CD4-positive, alpha-beta T cell treated with Interleukin-6 for 4 hours (primary cell): ENCODE data around the gene GFOD1.

Source experiments
- DNase-seq: peaks from one replicate; pipeline ENCODE4 v3.0.0-alpha.2; 2020; ENCODE audit warnings: mixed read lengths

Gene GFOD1

GRCh38 chr6:13484827-13485226, 2.6 kb downstream of the GFOD1 start:
- no peak for DNase-seq

- no peak for DNase-seq
These were observed 3.2 kb downstream of the GFOD1 start for GRCh38 chr6:13484138-13484708.

GRCh38 chr6:13480631-13481501, 6.5 kb downstream of the GFOD1 start:
- no peak for DNase-seq

DNA sequence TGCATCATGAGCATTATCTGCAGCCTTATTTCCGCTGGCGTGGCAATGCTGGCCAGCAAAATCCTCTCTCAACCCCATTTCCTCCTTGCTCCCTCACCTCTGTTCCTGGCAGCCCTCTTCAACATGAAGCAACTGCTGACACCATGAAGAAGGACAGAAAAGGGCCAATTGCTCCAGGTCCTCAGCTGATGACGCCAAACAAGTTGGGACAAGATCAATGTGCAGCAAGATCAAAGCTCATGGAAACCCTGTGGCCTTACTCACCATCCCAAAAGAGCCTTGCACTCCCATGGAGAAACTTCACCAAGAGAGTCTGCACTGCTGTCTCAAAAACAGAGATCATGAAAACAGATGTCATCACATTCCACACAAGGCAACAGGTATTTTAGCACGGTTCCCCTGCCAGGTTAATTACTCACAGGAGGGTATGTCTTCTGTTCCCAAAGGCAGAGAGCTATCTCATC, 7.4 kb downstream of the GFOD1 start:
- DNase-seq, result no peak

- DNase-seq, result no peak
These were observed 8.1 kb downstream of the GFOD1 start for GRCh38 chr6:13479206-13479800.

DNA sequence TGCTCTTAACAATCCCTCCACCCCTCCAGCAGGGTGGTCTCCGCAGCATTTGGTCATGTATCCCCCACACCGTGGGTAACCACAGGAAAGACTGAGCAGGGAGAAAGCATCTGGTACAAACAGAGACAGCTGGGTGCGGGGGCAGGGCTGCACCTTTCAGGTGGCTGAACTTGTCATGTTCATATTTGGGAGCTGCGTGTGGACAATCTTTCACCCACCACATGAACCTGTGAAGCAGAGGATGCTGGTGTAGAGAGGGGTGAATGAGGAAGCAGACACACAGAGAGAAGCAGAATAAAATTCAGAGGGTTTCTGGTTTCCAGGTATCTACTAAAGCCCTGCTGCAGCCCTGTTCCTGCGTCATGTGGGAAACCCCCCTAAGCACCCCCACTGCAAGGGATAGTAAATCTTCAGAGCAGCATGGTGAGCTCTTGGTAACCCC, 8.9 kb downstream of the GFOD1 start:
- no peak for DNase-seq

- DNase-seq, result no peak
These were observed 12.6 kb downstream of the GFOD1 start for GRCh38 chr6:13474787-13475186.

DNA sequence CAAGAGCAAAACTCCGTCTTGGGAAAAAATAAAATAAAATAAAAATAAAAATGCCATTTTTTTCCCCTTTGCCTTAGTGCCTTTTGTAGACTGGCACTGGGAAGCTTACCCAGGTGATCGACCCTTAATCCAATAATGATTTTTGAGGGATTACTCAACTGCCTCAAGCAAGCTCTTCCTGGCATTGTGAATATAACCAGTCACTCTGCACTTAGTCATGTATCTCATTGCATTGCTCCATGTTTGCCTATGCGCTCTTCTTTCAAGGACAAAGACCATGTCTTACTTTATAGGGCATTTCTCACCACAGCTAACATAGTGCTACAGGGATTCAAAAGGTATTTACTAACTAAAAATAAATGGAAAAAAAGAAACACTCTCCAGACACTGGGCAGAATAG, 13.0 kb downstream of the GFOD1 start:
- DNase-seq, result no peak

DNA sequence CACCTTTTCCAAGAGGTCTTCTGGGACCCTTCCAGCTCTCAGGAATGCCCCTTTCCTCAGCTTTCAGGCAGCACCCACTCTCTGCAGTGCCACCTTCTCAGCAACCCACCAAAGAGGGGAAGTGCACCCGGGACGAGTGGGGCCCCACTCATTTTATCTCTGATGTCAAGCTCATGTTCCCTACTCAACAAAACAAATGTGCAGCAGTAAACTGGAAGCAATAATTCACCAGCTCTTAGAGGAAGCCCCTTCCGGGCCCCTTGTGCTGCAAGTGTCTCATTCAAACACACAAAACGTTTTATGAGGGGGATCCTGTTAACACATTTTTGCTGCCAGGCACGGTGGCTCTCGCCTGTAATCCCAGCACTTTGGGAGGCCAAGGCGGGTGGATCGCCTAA, 13.6 kb downstream of the GFOD1 start:
- no peak for DNase-seq

DNA sequence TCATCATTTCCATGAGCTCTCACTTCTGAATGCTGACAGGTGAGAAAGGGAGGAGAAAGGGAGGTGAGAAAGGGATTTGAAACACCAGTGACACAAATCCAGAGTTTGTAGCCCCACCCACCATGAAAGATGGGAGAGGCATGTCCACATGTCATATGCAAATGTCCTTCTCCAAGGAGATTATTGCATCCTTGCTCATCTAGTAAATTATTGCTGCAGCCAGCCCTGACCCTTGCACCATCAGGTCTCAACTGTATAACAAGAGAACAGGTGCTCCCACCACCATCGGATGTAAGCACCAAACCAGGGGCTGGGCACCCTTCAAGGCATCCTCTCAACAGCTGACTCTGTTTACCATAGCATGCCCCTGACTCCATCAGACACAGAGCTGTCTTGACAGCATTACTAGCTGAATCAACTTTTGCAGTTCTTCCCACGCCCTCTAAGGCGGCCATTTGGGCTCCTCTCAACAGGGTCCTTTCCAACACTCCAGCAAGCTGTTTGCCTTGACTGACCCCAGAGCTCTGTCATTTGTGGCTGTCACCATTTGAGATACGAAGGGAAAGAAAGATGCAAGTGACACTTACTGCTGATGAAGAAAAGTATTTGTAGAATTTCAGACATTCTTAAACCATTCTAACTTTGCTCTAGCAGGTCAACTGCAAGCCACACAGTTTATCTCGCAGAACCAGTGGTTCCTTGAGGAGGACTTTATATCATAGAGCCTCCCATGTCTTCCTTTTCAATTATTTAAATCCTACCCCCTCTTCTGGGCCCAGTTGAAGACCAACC, 14.2 kb downstream of the GFOD1 start:
- no peak for DNase-seq

GRCh38 chr6:13472099-13472498, 15.3 kb downstream of the GFOD1 start:
- DNase-seq, result no peak

DNA sequence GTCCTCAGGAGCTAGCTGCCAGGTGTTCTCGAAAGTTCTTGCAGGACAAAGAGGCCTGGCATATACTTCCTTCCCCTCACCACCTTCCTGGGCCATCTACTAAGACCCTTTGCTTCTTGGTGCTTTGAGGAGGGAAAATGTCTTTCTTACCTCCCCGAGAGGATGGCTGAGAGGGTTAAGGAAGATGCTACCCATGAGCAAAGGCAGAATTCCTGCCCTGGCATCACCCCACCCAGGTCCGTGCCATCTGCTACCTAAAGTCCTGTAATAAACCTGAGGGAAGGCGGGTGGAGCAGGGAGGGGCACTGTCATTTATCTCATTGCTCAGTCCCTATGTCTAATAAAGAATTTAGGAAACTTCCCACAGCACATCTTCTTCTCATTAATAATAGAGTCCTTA, 16.2 kb downstream of the GFOD1 start:
- DNase-seq, result no peak

- no peak for DNase-seq
These were observed 16.9 kb downstream of the GFOD1 start for GRCh38 chr6:13470238-13471140.

DNA sequence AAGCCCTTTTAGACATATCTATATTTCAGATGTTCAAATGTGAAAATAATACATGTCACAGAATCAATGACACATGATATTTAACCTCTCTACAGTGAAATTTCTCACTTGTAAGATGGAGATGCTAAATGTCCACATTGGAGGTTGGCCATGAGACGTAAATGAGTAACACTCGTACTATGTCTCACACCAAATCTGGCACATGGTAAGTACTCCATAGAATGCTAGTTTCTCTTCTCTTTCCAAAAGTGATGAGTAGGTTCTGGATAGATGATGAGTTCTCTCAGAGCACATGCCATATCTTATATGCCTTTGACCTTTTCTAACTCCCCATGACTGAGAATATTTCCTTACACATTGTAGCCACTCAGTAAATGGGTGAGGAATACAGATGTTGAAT, 17.7 kb downstream of the GFOD1 start:
- DNase-seq, result no peak

DNA sequence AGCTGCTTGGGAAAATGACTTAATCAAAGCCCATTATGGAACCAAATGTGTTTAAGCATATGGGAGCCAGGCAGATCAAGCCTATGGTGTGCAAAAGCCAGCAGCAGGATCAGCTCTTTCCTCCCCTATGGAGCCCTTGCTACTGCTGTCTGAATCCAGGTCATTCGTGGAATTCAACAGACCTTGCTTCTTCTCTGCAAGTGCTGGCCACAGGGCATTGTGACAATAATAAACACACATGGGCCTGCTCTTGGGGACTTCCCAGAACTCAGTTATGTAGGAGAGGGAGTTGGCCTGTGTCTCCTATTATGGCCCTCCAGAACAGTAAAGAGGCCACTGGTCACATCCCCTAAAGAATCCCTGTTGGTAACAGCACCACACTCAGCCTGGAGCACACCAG, 18.6 kb downstream of the GFOD1 start:
- DNase-seq, result no peak

- no peak for DNase-seq
These were observed 20.2 kb downstream of the GFOD1 start for GRCh38 chr6:13467216-13467600.

DNA sequence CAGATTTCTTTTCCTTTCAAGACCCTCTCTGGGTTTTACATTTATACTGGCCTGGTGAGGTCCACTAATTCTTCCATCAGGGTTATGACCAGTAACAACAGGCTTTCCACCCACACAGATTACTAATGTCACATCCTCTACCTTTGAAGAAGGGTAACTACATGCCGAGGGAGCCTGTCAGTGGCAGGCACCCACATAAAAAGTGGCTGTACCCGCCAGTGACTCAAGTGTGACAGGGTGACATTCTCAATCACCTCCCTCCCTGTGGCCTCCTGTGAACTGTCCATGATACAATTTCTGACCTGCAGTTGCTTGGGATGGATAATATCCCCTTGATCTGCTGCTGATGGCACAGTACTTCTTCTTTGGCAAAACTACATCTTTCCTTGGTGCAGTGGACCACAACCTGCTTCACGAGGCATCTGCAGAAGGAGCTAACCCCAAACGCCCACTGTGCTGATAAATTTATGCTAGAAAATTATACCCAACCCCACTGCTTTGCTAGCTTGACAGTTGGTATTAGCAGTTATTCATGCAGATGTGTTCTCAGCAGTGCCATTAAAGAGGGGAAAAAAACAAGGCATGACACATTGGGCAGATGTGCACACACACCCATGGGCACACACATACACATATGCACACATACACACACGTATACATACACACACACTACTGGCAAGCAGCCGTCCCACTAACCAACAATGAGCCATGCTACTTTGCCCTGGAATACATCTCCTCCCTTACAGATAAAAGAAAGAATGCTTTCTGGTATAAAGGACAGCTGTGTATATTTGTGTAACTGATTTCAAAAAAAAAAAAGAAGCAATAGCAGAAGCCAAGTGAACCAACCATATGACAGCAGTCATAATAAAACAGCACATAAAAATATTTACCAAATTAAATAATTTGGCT, 20.8 kb downstream of the GFOD1 start:
- DNase-seq, result peak; percentile 10

GRCh38 chr6:13465734-13466133, 21.7 kb downstream of the GFOD1 start:
- DNase-seq, result no peak

- DNase-seq, result no peak
These were observed 23.5 kb downstream of the GFOD1 start for GRCh38 chr6:13463941-13464340.

DNA sequence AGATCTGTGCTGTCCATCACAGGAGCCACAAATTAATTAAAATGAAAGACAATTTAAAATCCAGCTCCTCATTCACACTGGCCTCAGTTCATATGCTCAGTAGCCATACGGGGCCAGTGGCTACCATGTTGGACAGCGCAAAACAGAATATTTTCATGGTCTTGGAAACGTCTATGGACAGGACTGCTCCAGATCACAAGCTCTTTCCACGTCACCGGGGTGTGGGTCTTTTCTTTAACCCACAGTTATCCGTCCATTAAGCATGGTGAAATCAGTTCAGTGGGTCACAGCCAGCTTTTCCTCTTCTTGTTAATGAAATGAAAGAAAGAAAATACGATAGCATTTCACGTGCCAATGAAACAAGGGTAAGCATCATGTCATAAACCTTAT, 24.1 kb downstream of the GFOD1 start:
- DNase-seq, result no peak
